HG03025 (cell line): ENCODE measurements around the gene ADARB2.
"Not testable (repeated sequence)": the region's sequence is repeated elsewhere in the genome, so short reads cannot be mapped to it uniquely, and the experiment has no call there.

Experiments
- ATAC-seq: cut with Tn5 transposase; IDR thresholded peaks from one replicate; pipeline ENCODE4 v1.9.1; 2021; ENCODE audit warnings: mild to moderate bottlenecking, moderate library complexity; ENCODE audit not compliant: unreplicated experiment, low FRiP score

Gene ADARB2

GRCh38 chr10:1625079-1625478 is 112.2 kb downstream of the ADARB2 start:
- ATAC-seq: no peak

GRCh38 chr10:1624240-1624639 is 113.1 kb downstream of the ADARB2 start:
- no peak for ATAC-seq

GRCh38 chr10:1620803-1621202 is 116.5 kb downstream of the ADARB2 start:
- ATAC-seq: no peak

GRCh38 chr10:1617376-1618317 is 119.7 kb downstream of the ADARB2 start:
- not testable (repeated sequence) for ATAC-seq

GRCh38 chr10:1616701-1617100 is 120.6 kb downstream of the ADARB2 start:
- ATAC-seq: not testable (repeated sequence)

- ATAC-seq: no peak
These were observed 122.0 kb downstream of the ADARB2 start for GRCh38 chr10:1615186-1615954.

GRCh38 chr10:1613511-1613910 is 123.8 kb downstream of the ADARB2 start:
- ATAC-seq: no peak

- ATAC-seq: no peak
These were observed 124.4 kb downstream of the ADARB2 start for GRCh38 chr10:1612908-1613307.

GRCh38 chr10:1611936-1612550 is 125.3 kb downstream of the ADARB2 start:
- ATAC-seq: no peak

- no peak for ATAC-seq
These were observed 126.1 kb downstream of the ADARB2 start for GRCh38 chr10:1610986-1611770.

- ATAC-seq: no peak
These were observed 127.7 kb downstream of the ADARB2 start for GRCh38 chr10:1609648-1609970.

GRCh38 chr10:1608851-1609647 is 128.3 kb downstream of the ADARB2 start:
- ATAC-seq: no peak

GRCh38 chr10:1608408-1608807 is 128.9 kb downstream of the ADARB2 start:
- no peak for ATAC-seq

- no peak for ATAC-seq
These were observed 129.9 kb downstream of the ADARB2 start for GRCh38 chr10:1607466-1607865.

GRCh38 chr10:1605999-1606940 is 131.1 kb downstream of the ADARB2 start:
- ATAC-seq: no peak

GRCh38 chr10:1605121-1605520 is 132.2 kb downstream of the ADARB2 start:
- no peak for ATAC-seq

- no peak for ATAC-seq
These were observed 133.1 kb downstream of the ADARB2 start for GRCh38 chr10:1604246-1604645.

- ATAC-seq: no peak
These were observed 134.1 kb downstream of the ADARB2 start for GRCh38 chr10:1603181-1603580.
